Trophoblast cell (in vitro differentiated cells and primary cell): ENCODE results near the gene KRTAP10-7.

Experiments used
- DNase-seq, 2 donors: peaks; one replicate each; pipeline ENCODE4 v3.0.0-alpha.2; 2016
- H2AFZ ChIP-seq: 2 replicates; pipeline ENCODE4 v1.6.1; 2013; ENCODE audit warnings: low read length, moderate library complexity, mild to moderate bottlenecking; ENCODE audit not compliant: insufficient read depth, poor library complexity
- H2AK5ac ChIP-seq: 2 replicates; pipeline ENCODE4 v1.6.1; 2013; ENCODE audit warnings: mild to moderate bottlenecking, low read length
- H2BK120ac ChIP-seq: 2 replicates; pipeline ENCODE4 v1.6.1; 2013; ENCODE audit warnings: low read length, mild to moderate bottlenecking, moderate library complexity; ENCODE audit not compliant: insufficient read depth, poor library complexity
- H2BK12ac ChIP-seq: 2 replicates; pipeline ENCODE4 v1.6.1; 2013; ENCODE audit warnings: mild to moderate bottlenecking, low read length, moderate library complexity
- H2BK5ac ChIP-seq: 2 replicates; pipeline ENCODE4 v1.6.1; 2013; ENCODE audit warnings: low read length, low read depth, moderate library complexity, mild to moderate bottlenecking; ENCODE audit not compliant: poor library complexity
- H3K14ac ChIP-seq: 2 replicates; pipeline ENCODE4 v1.6.1; 2013; ENCODE audit warnings: mild to moderate bottlenecking, low read length
- H3K18ac ChIP-seq: 2 replicates; pipeline ENCODE4 v1.6.1; 2013; ENCODE audit warnings: mild to moderate bottlenecking, low read length
- H3K23ac ChIP-seq: 2 replicates; pipeline ENCODE4 v1.6.1; 2013; ENCODE audit warnings: low read length
- H3K27ac ChIP-seq: 2 replicates; pipeline ENCODE4 v1.5.1; 2013; ENCODE audit warnings: low read depth, mild to moderate bottlenecking, inconsistent platforms, low read length, moderate library complexity
- H3K27me3 ChIP-seq: 2 replicates; pipeline ENCODE4 v1.6.1; 2013; ENCODE audit warnings: inconsistent platforms, mild to moderate bottlenecking, low read length, moderate library complexity; ENCODE audit not compliant: insufficient read depth
- H3K36me3 ChIP-seq, 2 experiments: 1 replicate in 1 of 2; 2 replicates in 1 of 2; pipeline ENCODE4 v1.6.1; 2013; ENCODE audit warnings: low read length in 2 of 2, mild to moderate bottlenecking in 2 of 2, moderate library complexity in 1 of 2; ENCODE audit not compliant: insufficient read depth in 2 of 2, control insufficient read depth in 1 of 2
- H3K4ac ChIP-seq: 2 replicates; pipeline ENCODE4 v1.6.1; 2013; ENCODE audit warnings: low read depth, mild to moderate bottlenecking, low read length, moderate library complexity
- H3K4me1 ChIP-seq, 2 experiments: 1 replicate in 1 of 2; 2 replicates in 1 of 2; pipeline ENCODE4 v1.6.1; 2013; ENCODE audit warnings: low read length in 2 of 2, mild to moderate bottlenecking in 2 of 2, moderate library complexity in 1 of 2; ENCODE audit not compliant: insufficient read depth in 2 of 2, control insufficient read depth in 1 of 2
- H3K4me2 ChIP-seq: 2 replicates; pipeline ENCODE4 v1.6.1; 2013; ENCODE audit warnings: inconsistent platforms, mild to moderate bottlenecking, low read length, moderate library complexity
- H3K4me3 ChIP-seq: 2 replicates; pipeline ENCODE4 v1.5.1; 2013; ENCODE audit warnings: mild to moderate bottlenecking, low read depth, low read length, inconsistent platforms
- H3K79me1 ChIP-seq: one replicate; pipeline ENCODE4 v1.6.1; 2013; ENCODE audit warnings: low read length
- H3K79me2 ChIP-seq: 2 replicates; pipeline ENCODE4 v1.6.1; 2013; ENCODE audit warnings: low read length, mild to moderate bottlenecking; ENCODE audit not compliant: control insufficient read depth, insufficient read depth, poor library complexity
- H3K9ac ChIP-seq: 2 replicates; pipeline ENCODE4 v1.6.1; 2013; ENCODE audit warnings: mild to moderate bottlenecking, low read length
- H3K9me3 ChIP-seq: 2 replicates; pipeline ENCODE4 v1.6.1; 2013; ENCODE audit warnings: low read depth, mild to moderate bottlenecking, control low read depth, inconsistent platforms, low read length; ENCODE audit not compliant: insufficient read depth
- H4K12ac ChIP-seq: 2 replicates; pipeline ENCODE4 v1.6.1; 2013; ENCODE audit warnings: low read depth, mild to moderate bottlenecking, low read length, moderate library complexity
- H4K8ac ChIP-seq: 2 replicates; pipeline ENCODE4 v1.6.1; 2013; ENCODE audit warnings: low read depth, mild to moderate bottlenecking, low read length, moderate library complexity
- H4K91ac ChIP-seq: one replicate; pipeline ENCODE4 v1.6.1; 2013; ENCODE audit warnings: low read depth, mild to moderate bottlenecking, low read length, moderate library complexity
- WGBS: extraction: QIAGEN DNeasy Blood & Tissue Kit; methylation state at CpG from one replicate; pipeline ENCODE4 v1.1.7; 2013; ENCODE audit warnings: missing lambda C conversion rate; ENCODE audit not compliant: insufficient read length, insufficient coverage; ENCODE audit errors: extremely low coverage; 5-methylcytosine and 5-hydroxymethylcytosine counted together

The KRTAP10-7 gene

DNA sequence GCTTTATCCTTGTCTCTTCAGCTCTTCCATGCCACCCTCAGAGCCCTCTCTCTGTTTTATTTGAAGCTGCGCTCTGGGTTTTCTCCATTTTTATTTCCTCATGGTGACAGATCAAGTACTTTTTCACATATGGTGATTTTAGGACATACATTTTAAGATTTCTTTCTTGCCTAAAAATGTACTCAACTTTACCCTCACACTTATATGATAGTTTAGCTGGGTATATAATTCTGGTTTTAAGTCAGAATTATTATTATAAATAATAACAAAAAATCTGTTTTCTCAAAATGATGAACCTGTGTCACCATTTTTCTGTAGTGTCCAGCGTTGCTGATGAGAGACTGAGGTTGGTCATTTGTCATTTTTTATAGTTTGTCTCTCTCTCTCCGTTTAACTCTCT, 19.2 kb upstream of the KRTAP10-7 start:
- Histone ChIP-seq H3K4me3 (no peak overlapping the region), H3K18ac (no peak overlapping the region), H3K14ac (no peak overlapping the region), H2BK12ac (no peak overlapping the region), H3K9me3 (peaks cover 14% of the 10 kb centered on the region), H3K27ac (no peak overlapping the region), H3K27me3 (no peaks in the 10 kb centered on the region), H2AK5ac (no peak overlapping the region), H3K9ac (no peak overlapping the region), H3K36me3 (no peaks in the 10 kb centered on the region), H2AFZ (no peak overlapping the region), H3K23ac (no peak overlapping the region), H2BK5ac (no peak overlapping the region), H3K79me2 (no peaks in the 10 kb centered on the region), H4K12ac (no peak overlapping the region), H3K4me2 (no peak overlapping the region), H4K91ac (no peak overlapping the region), H2BK120ac (no peak overlapping the region), H3K4me1 (no peaks in the 10 kb centered on the region), H3K4ac (no peak overlapping the region), H3K79me1 (no peaks in the 10 kb centered on the region), H4K8ac (no peak overlapping the region)
- no peak for DNase-seq
- WGBS = no CpG with 5 or more reads among the region's 3 CpGs

DNA sequence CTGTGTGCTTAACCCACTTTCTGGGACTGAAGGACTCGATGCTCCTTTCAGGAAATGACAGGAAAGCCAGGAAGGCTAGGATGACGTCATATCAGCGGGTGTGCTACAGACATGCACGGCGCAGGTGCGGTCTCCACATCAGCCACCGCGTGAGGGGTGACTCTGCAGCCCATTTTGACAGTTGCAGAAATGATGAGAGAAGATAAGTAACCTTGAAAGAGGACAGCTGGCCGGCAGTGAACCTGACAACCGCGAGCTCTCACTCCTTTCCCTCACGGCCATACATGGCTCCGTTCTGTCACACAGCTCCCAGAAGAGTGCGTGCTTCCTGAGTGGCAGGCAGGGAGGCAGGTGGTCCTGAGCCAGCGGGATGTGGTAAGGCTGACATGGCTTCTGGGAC, 18.3 kb upstream of the KRTAP10-7 start:
- no peaks in the 10 kb centered on the region for H3K79me2 ChIP-seq
- H3K4me1 ChIP-seq = no peaks in the 10 kb centered on the region
- H3K27me3 ChIP-seq = no peaks in the 10 kb centered on the region
- no peak overlapping the region for H3K14ac ChIP-seq
- no peaks in the 10 kb centered on the region for H3K79me1 ChIP-seq
- H4K91ac ChIP-seq = no peak overlapping the region
- peaks cover 14% of the 10 kb centered on the region for H3K9me3 ChIP-seq
- H2AK5ac ChIP-seq = no peak overlapping the region
- H3K18ac ChIP-seq = no peak overlapping the region
- no peak overlapping the region for H2BK120ac ChIP-seq
- H4K12ac ChIP-seq = no peak overlapping the region
- no CpG with 5 or more reads among the region's 15 CpGs for WGBS
- H2BK5ac ChIP-seq = no peak overlapping the region
- H2BK12ac ChIP-seq = no peak overlapping the region
- no peak overlapping the region for H2AFZ ChIP-seq
- H3K9ac ChIP-seq = no peak overlapping the region
- H3K4me2 ChIP-seq = no peak overlapping the region
- H3K4ac ChIP-seq = no peak overlapping the region
- no peak overlapping the region for H3K4me3 ChIP-seq
- DNase-seq = no peak
- H4K8ac ChIP-seq = no peak overlapping the region
- H3K27ac ChIP-seq = no peak overlapping the region
- H3K36me3 ChIP-seq = no peaks in the 10 kb centered on the region
- H3K23ac ChIP-seq = no peak overlapping the region

- Histone ChIP-seq H3K27ac (no peak overlapping the region), H4K91ac (no peak overlapping the region), H2BK5ac (no peak overlapping the region), H4K8ac (no peak overlapping the region), H3K23ac (no peak overlapping the region), H2AFZ (no peak overlapping the region), H3K14ac (no peak overlapping the region), H3K4me3 (no peak overlapping the region), H3K9me3 (peaks cover 10% of the 10 kb centered on the region), H3K9ac (no peak overlapping the region), H2BK120ac (no peak overlapping the region), H4K12ac (no peak overlapping the region), H3K4me2 (no peak overlapping the region), H2BK12ac (no peak overlapping the region), H3K27me3 (no peaks in the 10 kb centered on the region), H3K18ac (no peak overlapping the region), H3K79me2 (no peaks in the 10 kb centered on the region), H3K36me3 (no peaks in the 10 kb centered on the region), H3K4me1 (no peaks in the 10 kb centered on the region), H2AK5ac (no peak overlapping the region), H3K4ac (no peak overlapping the region), H3K79me1 (no peaks in the 10 kb centered on the region)
- WGBS = no CpG with 5 or more reads among the region's 11 CpGs
- DNase-seq = peak in 1 of 2 donors; percentile 4
Observed at GRCh38 chr21:44583089-44583799, 17.2 kb upstream of the KRTAP10-7 start.

DNA sequence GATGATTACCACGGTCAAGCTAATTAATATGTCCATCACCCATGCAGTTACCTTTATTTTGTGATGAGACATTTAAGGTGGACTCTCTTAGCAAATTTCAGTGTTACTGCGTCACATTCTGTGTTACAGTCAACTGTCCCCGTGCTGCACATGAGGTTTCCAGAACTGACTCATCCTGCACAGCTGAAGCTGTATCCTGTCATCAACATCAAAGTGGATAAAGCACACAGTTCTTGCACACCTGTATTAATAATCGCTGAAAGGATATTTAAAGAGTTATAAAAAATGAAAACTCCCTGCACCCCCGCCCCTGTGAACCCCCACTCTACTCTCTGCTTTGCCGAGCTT, 16.6 kb upstream of the KRTAP10-7 start:
- Histone ChIP-seq H2AK5ac (no peak overlapping the region), H3K36me3 (no peaks in the 10 kb centered on the region), H3K4me1 (no peaks in the 10 kb centered on the region), H4K12ac (no peak overlapping the region), H3K27me3 (no peaks in the 10 kb centered on the region), H3K9ac (no peak overlapping the region), H2AFZ (no peak overlapping the region), H3K18ac (no peak overlapping the region), H3K79me1 (no peaks in the 10 kb centered on the region), H2BK12ac (no peak overlapping the region), H3K23ac (no peak overlapping the region), H3K27ac (no peak overlapping the region), H3K4ac (no peak overlapping the region), H3K4me3 (no peak overlapping the region), H4K8ac (no peak overlapping the region), H3K79me2 (no peaks in the 10 kb centered on the region), H3K4me2 (no peak overlapping the region), H3K9me3 (peaks cover 6% of the 10 kb centered on the region), H3K14ac (no peak overlapping the region), H4K91ac (no peak overlapping the region), H2BK120ac (no peak overlapping the region), H2BK5ac (no peak overlapping the region)
- DNase-seq = no peak
- WGBS = no CpG with 5 or more reads among the region's 6 CpGs
